Measurements from ENCODE around the gene MRGPRD.

MRGPRD gene

DNA sequence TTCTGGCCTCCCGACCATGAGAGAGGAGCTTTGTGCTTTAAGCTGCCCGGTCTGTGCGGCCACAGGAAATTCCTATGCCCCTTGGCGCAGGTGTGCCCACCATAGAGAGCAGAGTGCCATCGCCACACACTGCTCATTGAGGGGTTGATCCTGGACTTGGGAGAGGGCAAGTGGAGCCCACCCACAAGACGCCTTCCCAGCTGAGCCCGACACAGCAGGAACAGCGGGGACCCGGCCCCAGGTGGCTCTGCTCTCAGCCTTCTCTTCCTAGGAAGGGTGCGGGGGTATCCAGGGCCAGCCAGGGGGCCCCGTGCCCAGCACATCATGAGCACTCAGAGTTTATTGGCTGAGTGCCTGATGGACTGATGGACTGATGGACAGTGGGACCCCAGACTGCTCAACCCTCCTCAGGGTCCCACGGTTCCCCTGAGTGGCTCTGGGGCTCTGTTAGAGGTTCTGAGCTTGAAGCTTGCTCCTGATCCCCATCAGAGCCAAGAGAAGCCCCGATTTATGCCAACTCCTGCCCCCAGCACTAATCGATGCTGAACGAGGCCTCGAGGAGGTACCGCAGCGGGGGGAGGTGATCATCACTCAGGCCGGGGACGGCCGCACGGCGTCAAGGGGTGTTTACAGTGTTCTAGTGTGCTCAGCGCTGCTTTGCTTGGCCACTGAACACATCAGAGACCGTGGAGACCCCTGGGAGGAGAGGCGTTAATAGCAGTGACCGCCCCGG lies 13.5 kb upstream of the MRGPRD start:
- Mint-ChIP-seq H3K9me3 (no peaks in the 10 kb centered on the region), H3K27me3 (peaks cover 33 to 80% of the 10 kb centered on the region in 2 donors), H3K4me3 (no peak overlapping the region), H3K27ac (no peak overlapping the region), H3K4me1 (ENCODE audit: low read depth in 2 of 2) (peaks cover 1 to 7% of the 10 kb centered on the region in 2 donors), H3K36me3 (ENCODE audit: insufficient read depth) (peaks cover under 1% of the 10 kb centered on the region)
- ATAC-seq (replicated peaks) (no peak), DNase-seq (no peak)

DNA sequence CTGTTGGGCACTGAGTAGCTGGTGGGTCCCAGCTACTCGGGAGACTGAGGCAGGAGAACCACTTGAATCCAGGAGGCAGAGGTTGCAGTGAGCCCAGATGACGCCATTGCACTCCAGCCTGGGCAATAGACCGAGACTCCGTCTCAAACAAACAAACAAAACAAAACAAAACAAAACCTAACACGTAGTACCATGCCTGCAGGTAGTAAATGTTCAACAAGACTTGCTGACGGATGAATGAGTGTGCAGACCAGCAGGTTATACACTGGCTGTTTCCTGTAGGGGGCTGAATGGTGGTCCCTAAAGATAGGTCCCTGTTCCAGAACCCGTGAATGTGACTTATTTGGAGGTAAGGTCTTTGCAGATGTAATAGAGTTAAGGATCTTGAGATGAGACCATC lies 12.8 kb upstream of the MRGPRD start:
- Mint-ChIP-seq H3K9me3 (no peaks in the 10 kb centered on the region), H3K27ac (no peak overlapping the region), H3K4me1 (ENCODE audit: low read depth in 2 of 2) (peaks cover 0 to 2% of the 10 kb centered on the region in 2 donors), H3K4me3 (no peak overlapping the region), H3K36me3 (ENCODE audit: insufficient read depth) (no peaks in the 10 kb centered on the region), H3K27me3 (peaks cover 33 to 72% of the 10 kb centered on the region in 2 donors)
- no peak for ATAC-seq (replicated peaks)
- DNase-seq: no peak

DNA sequence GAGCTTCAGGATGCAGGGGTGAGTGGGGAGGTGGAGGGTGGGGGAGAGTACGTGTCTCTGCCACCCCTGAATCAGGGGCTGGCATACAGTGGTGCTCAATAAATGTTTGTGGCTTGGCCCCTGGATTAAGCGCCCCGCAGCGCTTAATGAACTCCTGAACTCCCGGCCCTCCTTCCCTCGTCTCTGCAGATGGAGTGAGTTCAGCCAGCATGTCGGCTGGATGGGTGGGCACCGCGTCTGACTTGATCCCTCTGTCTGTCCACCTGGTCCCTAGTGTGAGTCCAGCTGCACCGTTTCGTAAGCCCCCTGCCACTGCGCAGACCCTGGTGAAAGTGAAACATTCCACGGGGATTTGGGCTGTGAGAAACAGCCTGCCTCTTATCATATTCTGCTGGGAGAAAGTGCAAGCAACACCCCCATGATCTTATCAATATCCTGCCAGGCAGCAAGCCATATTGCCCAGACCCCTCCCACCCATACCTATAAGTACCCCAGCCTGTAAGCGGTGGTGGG lies 12.0 kb upstream of the MRGPRD start:
- DNase-seq: no peak
- Mint-ChIP-seq H3K27me3 (peaks cover 33 to 70% of the 10 kb centered on the region in 2 donors), H3K4me1 (ENCODE audit: low read depth in 2 of 2) (no peaks in the 10 kb centered on the region), H3K36me3 (ENCODE audit: insufficient read depth) (no peaks in the 10 kb centered on the region), H3K9me3 (no peaks in the 10 kb centered on the region), H3K4me3 (no peak overlapping the region), H3K27ac (no peak overlapping the region)
- no peak for ATAC-seq (replicated peaks)

DNA sequence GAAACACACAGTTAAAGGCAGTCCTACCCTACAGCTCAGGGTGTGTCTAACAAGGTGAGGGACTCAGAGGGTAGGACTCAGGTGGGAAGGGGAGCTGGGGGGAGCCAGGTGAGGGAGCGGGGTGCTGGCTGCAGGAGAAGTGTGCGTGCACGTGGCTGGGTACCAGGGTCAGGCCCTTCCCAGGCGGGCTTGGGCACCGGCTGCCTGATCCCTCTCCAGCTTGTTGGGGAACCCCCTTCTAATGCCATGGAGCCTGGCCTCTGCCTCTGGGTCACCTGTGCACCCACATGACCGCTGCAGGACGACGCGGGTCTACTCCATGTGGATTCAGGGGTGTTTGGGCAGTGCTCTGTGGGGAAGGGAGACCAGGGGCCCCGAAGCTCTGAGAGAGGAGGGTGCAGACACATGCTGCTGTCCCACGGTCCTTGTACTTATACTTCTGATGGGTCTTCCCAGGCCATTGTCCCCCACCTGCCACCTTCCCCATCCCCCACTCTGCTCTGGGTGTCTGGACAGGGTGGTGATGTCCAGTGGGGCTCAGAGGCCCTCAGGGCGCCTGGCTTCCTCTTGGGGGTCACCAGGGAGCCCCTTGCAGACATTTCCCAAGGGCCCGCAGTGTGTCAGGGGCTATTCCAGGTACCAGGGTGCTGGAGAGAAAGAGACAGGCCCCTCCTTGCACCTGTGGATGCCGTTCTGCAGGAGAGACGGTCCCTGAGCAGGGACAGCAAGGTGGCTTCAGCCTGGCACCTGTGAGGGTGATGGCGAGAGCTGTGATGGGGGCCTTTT lies 10.4 kb upstream of the MRGPRD start:
- Mint-ChIP-seq H3K4me3 (no peak overlapping the region), H3K9me3 (no peaks in the 10 kb centered on the region), H3K36me3 (ENCODE audit: insufficient read depth) (peaks cover 2% of the 10 kb centered on the region), H3K27me3 (peaks cover 39 to 70% of the 10 kb centered on the region in 2 donors), H3K4me1 (ENCODE audit: low read depth in 2 of 2) (no peaks in the 10 kb centered on the region), H3K27ac (no peak overlapping the region)
- ATAC-seq (replicated peaks): no peak
- DNase-seq: no peak

DNA sequence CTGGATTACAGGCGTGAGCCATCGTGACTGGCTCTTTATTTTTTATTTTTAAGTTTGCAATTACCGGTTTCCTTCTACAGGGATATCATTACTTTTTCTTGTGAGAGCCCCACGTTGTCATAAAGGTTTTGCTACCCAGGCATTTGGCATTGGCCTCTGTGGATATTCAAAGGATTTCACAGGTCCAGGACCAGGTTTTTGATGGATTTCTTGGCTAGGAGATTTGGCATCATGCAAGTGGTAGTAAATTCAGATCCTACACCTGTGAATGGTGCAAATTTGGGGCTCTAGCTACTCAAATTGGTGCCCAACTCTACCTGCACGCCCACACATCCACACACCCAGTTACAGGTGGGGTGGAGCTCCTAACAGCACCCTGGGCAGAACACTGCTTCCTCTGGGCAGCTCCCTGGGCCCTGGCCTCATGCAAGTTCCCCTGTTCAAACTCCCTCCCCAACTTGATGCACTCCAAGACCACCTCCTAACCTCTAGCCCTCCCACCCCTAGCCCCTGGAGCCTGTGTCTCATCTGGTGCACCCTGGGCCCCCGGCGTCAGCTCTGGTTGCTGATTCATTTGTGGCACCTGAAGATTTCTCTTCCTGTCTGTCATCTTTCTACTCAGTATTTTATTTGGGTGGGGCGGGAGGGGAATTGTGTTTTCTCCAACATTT lies 9.3 kb upstream of the MRGPRD start:
- H3K9me3 Mint-ChIP-seq: no peaks in the 10 kb centered on the region
- no peak overlapping the region for H3K4me3 Mint-ChIP-seq
- H3K27me3 Mint-ChIP-seq: peaks cover 40 to 76% of the 10 kb centered on the region in 2 donors
- no peak for DNase-seq
- peaks cover 4% of the 10 kb centered on the region for H3K36me3 Mint-ChIP-seq (ENCODE audit: insufficient read depth)
- no peak overlapping the region for H3K27ac Mint-ChIP-seq
- no peaks in the 10 kb centered on the region for H3K4me1 Mint-ChIP-seq (ENCODE audit: low read depth in 2 of 2)
- ATAC-seq (replicated peaks): no peak

DNA sequence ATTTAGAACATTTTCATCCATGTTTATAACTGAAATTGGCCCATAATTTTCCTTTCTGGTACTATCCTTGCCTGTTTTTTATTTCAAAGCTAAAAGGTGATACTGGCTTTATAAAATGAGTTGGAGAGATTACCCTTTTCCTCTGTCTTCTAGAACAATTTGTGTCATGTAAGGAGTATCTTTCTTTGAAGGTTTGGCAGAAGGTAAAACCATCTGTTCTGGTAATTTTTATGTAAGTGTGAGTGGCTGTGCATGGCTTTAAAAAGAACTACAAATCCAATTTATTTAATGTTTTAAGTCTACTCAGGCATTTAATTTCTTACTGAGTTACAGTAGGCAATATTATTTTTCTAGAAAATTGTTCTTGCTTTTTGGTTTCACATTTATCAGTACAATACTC lies 7.7 kb upstream of the MRGPRD start:
- Mint-ChIP-seq H3K36me3 (ENCODE audit: insufficient read depth) (peaks cover 4% of the 10 kb centered on the region), H3K27me3 (peaks cover 35 to 61% of the 10 kb centered on the region in 2 donors), H3K9me3 (no peaks in the 10 kb centered on the region), H3K4me1 (ENCODE audit: low read depth in 2 of 2) (no peaks in the 10 kb centered on the region), H3K27ac (no peak overlapping the region), H3K4me3 (no peak overlapping the region)
- DNase-seq (no peak), ATAC-seq (replicated peaks) (no peak)

DNA sequence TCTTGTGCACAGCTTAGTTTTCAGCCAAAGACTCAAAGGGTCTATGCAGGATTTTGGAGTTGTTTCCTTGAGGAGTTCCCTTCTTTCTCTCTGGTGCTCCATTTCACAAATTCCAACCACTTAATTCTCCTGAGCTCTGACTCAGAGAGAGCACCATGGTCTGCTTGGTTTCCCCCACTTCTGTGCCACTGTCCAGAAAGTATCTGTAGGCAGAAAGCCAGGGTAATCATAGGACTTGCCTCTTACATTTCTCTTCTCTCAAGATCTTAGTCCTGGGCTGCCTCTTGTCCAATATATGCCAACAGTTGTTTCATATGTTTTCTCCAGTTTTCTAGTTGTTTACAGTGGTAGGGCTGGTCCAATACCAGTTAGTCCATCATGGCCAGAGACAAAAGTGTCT lies 6.4 kb upstream of the MRGPRD start:
- H3K4me1 Mint-ChIP-seq (ENCODE audit: low read depth in 2 of 2): no peaks in the 10 kb centered on the region
- DNase-seq (no peak), ATAC-seq (replicated peaks) (no peak)
- H3K27ac Mint-ChIP-seq: no peak overlapping the region
- no peak overlapping the region for H3K4me3 Mint-ChIP-seq
- peaks cover 0 to 5% of the 10 kb centered on the region in 2 donors for H3K9me3 Mint-ChIP-seq
- peaks cover 23 to 55% of the 10 kb centered on the region in 2 donors for H3K27me3 Mint-ChIP-seq
- H3K36me3 Mint-ChIP-seq (ENCODE audit: insufficient read depth): peaks cover 4% of the 10 kb centered on the region

DNA sequence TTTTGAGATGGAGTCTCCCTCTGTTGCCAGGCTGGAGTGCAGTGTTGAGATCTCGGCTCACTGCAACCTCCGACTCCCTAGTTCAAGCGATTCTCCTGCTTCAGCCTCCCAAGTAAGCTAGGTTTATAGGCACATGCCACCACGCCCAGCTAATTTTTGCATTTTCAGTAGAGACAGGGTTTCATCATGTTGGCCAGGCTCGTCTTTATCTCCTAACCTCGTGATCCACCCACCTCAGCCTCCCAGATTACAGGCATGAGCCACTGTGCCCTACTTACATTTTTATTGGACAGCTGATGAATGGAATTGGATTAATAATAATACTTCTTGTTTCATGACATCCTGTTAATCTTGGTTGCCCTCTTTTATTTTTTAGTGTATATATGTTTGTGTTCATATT lies 3.0 kb upstream of the MRGPRD start:
- Mint-ChIP-seq H3K9me3 (peaks cover 0 to 6% of the 10 kb centered on the region in 2 donors), H3K27ac (no peak overlapping the region), H3K4me3 (no peak overlapping the region), H3K36me3 (ENCODE audit: insufficient read depth) (peaks cover 4% of the 10 kb centered on the region), H3K4me1 (ENCODE audit: low read depth in 2 of 2) (peaks cover 0 to 2% of the 10 kb centered on the region in 2 donors), H3K27me3 (peaks cover 21 to 51% of the 10 kb centered on the region in 2 donors)
- DNase-seq (no peak), ATAC-seq (replicated peaks) (no peak)

DNA sequence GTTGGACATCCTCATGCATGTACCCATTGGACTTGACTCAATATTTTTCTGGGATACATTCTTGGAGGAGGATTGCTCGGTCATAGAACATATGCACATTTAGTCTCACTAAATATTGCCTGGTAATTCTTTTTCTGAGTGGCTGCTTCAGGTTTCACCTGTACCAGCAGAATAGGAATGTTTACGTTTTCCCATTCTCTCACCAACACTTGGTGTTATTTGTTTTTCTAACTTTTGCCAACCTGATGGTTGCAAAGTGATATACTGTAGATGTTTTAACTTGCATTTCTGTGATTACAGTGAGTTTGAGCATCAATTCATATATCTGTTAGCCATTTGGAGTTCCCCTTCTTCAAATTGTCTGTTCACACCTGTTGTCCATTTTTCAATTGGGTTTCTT lies 1.3 kb upstream of the MRGPRD start:
- Mint-ChIP-seq H3K27ac (no peak overlapping the region), H3K4me1 (ENCODE audit: low read depth in 2 of 2) (peaks cover 0 to 2% of the 10 kb centered on the region in 2 donors), H3K36me3 (ENCODE audit: insufficient read depth) (peaks cover 4% of the 10 kb centered on the region), H3K9me3 (peaks cover 0 to 6% of the 10 kb centered on the region in 2 donors), H3K4me3 (no peak overlapping the region), H3K27me3 (peaks cover 24 to 51% of the 10 kb centered on the region in 2 donors)
- no peak for DNase-seq
- ATAC-seq (replicated peaks): no peak

DNA sequence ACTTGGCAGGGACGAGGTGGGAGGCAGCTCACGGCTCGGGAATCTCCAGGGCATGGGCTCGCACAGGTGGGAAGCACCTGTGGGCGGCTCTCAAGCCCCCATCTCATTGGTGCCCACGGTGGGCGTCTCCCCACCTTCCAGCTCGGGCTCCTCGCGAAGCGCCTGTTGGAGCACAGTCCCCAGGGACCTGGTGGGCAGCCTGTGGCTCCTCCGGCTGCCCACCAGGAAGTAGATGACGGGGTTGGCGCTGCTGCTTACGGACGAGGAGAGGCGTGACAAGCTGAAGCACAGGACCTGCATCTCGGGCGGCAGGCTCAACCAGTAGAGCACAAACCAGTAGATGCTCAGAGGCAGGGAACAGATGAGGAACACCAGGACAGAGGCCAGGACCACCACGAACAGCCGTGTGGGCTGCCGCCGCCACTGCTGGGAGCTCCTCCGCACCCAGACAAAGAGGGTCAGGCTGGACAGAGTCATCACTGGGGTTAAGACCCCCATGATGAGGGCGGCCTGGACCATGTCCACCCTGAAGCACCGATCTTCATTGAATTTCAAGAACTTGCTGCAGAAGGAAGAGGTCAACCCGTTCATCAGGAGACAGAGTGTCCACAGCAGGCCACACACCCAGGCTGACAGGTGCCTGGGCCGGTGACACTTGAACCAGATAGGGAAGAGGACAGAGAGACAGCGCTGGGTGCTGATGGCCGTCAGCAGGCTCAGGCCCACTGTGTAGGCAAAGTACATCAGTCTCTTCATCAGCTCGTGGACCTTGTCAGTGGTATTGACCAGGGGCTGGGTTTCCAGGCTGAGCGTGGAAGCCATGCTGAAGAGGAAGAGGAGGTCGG lies 633 bp downstream of the MRGPRD start:
- no peak for ATAC-seq (replicated peaks)
- Mint-ChIP-seq H3K36me3 (ENCODE audit: insufficient read depth) (no peaks in the 10 kb centered on the region), H3K4me3 (no peak overlapping the region), H3K4me1 (ENCODE audit: low read depth in 2 of 2) (peaks cover 0 to 2% of the 10 kb centered on the region in 2 donors), H3K27me3 (peaks cover 17 to 33% of the 10 kb centered on the region in 2 donors), H3K9me3 (peaks cover 0 to 6% of the 10 kb centered on the region in 2 donors), H3K27ac (no peak overlapping the region)
- DNase-seq: no peak

DNA sequence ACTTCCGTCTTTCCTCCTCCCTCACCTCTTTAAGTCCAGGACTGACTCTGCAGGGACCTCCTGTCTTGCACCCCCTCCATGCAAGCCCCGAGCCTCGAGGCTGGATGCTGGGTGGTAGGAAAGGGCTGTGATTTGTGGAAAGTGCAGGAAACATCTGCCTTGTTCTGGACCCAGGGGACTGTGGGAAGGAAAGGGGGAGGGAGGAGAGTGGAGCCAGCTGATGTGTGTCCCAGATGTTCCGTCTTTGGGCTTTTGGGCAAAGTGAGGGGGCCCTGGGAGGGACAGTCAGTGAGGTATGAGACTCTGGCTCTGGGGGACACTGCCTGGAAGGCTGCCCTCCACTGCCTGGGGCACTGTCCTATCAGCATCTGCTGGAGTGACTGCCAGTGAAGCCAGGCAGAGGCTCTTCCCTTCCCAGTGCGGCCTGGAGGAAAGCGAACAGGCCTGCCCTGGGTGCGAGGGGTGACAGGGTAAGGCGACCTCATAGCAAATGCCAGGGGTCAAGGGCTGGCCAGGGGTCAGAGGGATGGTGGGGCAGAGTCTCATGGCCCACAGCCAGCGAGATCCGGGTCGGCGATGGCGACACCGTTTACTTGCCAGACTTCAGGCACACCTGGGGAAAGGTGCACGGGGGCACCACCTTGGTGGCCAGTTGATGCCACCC lies 1.7 kb downstream of the MRGPRD start:
- Mint-ChIP-seq H3K4me3 (no peak overlapping the region), H3K27me3 (peaks cover 17 to 33% of the 10 kb centered on the region in 2 donors), H3K36me3 (ENCODE audit: insufficient read depth) (no peaks in the 10 kb centered on the region), H3K4me1 (ENCODE audit: low read depth in 2 of 2) (peaks cover 0 to 2% of the 10 kb centered on the region in 2 donors), H3K27ac (no peak overlapping the region), H3K9me3 (peaks cover 0 to 6% of the 10 kb centered on the region in 2 donors)
- DNase-seq (no peak), ATAC-seq (replicated peaks) (no peak)

DNA sequence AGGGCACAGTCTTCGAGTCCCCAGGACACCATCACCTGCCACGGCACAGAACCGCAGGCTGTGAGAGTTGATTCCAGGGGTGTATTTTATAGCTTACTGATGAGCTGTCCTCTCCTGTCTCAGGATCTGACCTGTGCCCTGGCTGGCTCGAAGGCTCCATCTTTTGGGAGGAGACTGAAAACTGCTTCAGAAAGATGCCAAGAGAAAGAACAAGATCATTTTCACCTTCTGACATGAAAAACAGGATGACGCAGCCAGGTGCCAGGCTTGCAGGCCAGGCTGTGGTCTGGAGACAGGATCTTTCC lies 2.2 kb downstream of the MRGPRD start:
- Mint-ChIP-seq H3K4me3 (no peak overlapping the region), H3K27me3 (peaks cover 17 to 33% of the 10 kb centered on the region in 2 donors), H3K36me3 (ENCODE audit: insufficient read depth) (no peaks in the 10 kb centered on the region), H3K27ac (no peak overlapping the region), H3K4me1 (ENCODE audit: low read depth in 2 of 2) (peaks cover 0 to 2% of the 10 kb centered on the region in 2 donors), H3K9me3 (peaks cover 0 to 6% of the 10 kb centered on the region in 2 donors)
- DNase-seq (no peak), ATAC-seq (replicated peaks) (no peak)

All from effector memory CD8-positive, alpha-beta T cell (primary cell).